ENCODE measurements around the gene CD52.

- TF ChIP-seq CEBPB (IDR thresholded peaks at IDR 0.05; ENCODE audit: low read depth) (no peak), CBX3 (IDR thresholded peaks at IDR 0.05; ENCODE audit: low read depth) (no peak), CTCF (IDR thresholded peaks at IDR 0.05 in 2 of 3, conservative IDR thresholded peaks at IDR 0.05 in 1 of 3; ENCODE audit: borderline replicate concordance in 1 of 3, insufficient read depth in 1 of 3, low read depth in 2 of 3, low read length in 2 of 3) (no peak), MAX (IDR thresholded peaks at IDR 0.05) (no peak), POLR2AphosphoS5 (IDR thresholded peaks at IDR 0.05; ENCODE audit: low read depth, low read length) (no peak), ZFX (IDR thresholded peaks at IDR 0.05) (no peak), ELF1 (IDR thresholded peaks at IDR 0.05; ENCODE audit: borderline replicate concordance, low read depth) (no peak), EZH2 (IDR thresholded peaks at IDR 0.05) (no peak), REST (IDR thresholded peaks at IDR 0.05; ENCODE audit: low read depth) (no peak)
Measured at GRCh38 chr1:26276432-26276838, 41.3 kb upstream of the CD52 start.
